Measurements from ENCODE around the gene PRKCA. TPM values are rescaled to one million over a fixed set of nuclear protein-coding genes. Genes with fewer than 3 reads are reported as not detected.
A peak's percentile ranks its signal among the peaks of the same experiment; 100 is the strongest.

Gene PRKCA
- total RNA-seq, 2 donors from 2014 or later = 6.5 to 6.6 TPM

- intact Hi-C loops (cut with DNase I) = loop anchor here (5.0 kb wide), 1 partner anchor 164 kb away; no protein-coding TSS in a partner anchor
Measured at GRCh38 chr17:66733759-66734158, 431.3 kb downstream of the PRKCA start.

GRCh38 chr17:66734186-66734943 is 432.0 kb downstream of the PRKCA start:
- intact Hi-C loops (cut with DNase I) = loop anchor here (5.0 kb wide), 1 partner anchor 163 kb away; no protein-coding TSS in a partner anchor
- no peaks in the 10 kb centered on the region for H3K4me1 ChIP-seq
- no peaks in the 10 kb centered on the region for H3K9me3 ChIP-seq
- no peak overlapping the region for H3K4me3 ChIP-seq
- H3K27me3 ChIP-seq = no peaks in the 10 kb centered on the region
- DNase-seq = no peak
- no peaks in the 10 kb centered on the region for H3K36me3 ChIP-seq (replicated peaks in 1 of 2; ENCODE audit: insufficient read depth in 1 of 2, low read depth in 2 of 2)
- no peak for ATAC-seq
- H3K27ac ChIP-seq = no peak overlapping the region
- WGBS, 2 donors = 77 to 89% methylated on average over 8 of the region's 8 CpGs
- TF ChIP-seq POLR2A (IDR thresholded peaks at IDR 0.05) (no peak), CTCF (IDR thresholded peaks at IDR 0.05) (no peak)

More at GRCh38 chr17:66733759-66734158, 431.3 kb downstream of the PRKCA start:
- no peaks in the 10 kb centered on the region for H3K27me3 ChIP-seq
- no peaks in the 10 kb centered on the region for H3K9me3 ChIP-seq
- DNase-seq = no peak
- WGBS, 2 donors = 88 to 92% methylated on average over 2 of the region's 2 CpGs
- ATAC-seq = no peak
- TF ChIP-seq CTCF (IDR thresholded peaks at IDR 0.05) = no peak
- no peak for TF ChIP-seq POLR2A (IDR thresholded peaks at IDR 0.05)
- no peaks in the 10 kb centered on the region for H3K36me3 ChIP-seq (replicated peaks in 1 of 2; ENCODE audit: insufficient read depth in 1 of 2, low read depth in 2 of 2)
- H3K4me1 ChIP-seq = no peaks in the 10 kb centered on the region
- no peak overlapping the region for H3K27ac ChIP-seq
- H3K4me3 ChIP-seq = no peak overlapping the region

- Histone ChIP-seq H3K27ac (no peak overlapping the region), H3K4me1 (no peaks in the 10 kb centered on the region), H3K9me3 (no peaks in the 10 kb centered on the region), H3K36me3 (replicated peaks in 1 of 2; ENCODE audit: insufficient read depth in 1 of 2, low read depth in 2 of 2) (no peaks in the 10 kb centered on the region), H3K4me3 (no peak overlapping the region), H3K27me3 (no peaks in the 10 kb centered on the region)
- DNase-seq (peak in 3 of 4 donors; percentile 42 to 56 (median 43)), ATAC-seq (no peak)
- TF ChIP-seq CTCF (IDR thresholded peaks at IDR 0.05) (peak in 1 of 7 experiments; percentile 14), POLR2A (IDR thresholded peaks at IDR 0.05) (no peak)
- intact Hi-C loops (cut with DNase I) = no loop called here
- 64 to 87% methylated on average over 12 of the region's 12 CpGs for WGBS, 2 donors
Measured at GRCh38 chr17:66737524-66737923, 435.1 kb downstream of the PRKCA start.

GRCh38 chr17:66738301-66738700 is 435.9 kb downstream of the PRKCA start:
- no peaks in the 10 kb centered on the region for H3K4me1 ChIP-seq
- ATAC-seq (no peak), DNase-seq (no peak)
- WGBS, 2 donors = 70 to 88% methylated on average over 4 of the region's 4 CpGs
- no peaks in the 10 kb centered on the region for H3K9me3 ChIP-seq
- TF ChIP-seq POLR2A (IDR thresholded peaks at IDR 0.05) (no peak), CTCF (IDR thresholded peaks at IDR 0.05) (no peak)
- intact Hi-C loops (cut with DNase I) = no loop called here
- no peak overlapping the region for H3K4me3 ChIP-seq
- H3K36me3 ChIP-seq (replicated peaks in 1 of 2; ENCODE audit: insufficient read depth in 1 of 2, low read depth in 2 of 2) = no peaks in the 10 kb centered on the region
- H3K27me3 ChIP-seq = no peaks in the 10 kb centered on the region
- no peak overlapping the region for H3K27ac ChIP-seq

- H3K4me1 ChIP-seq = no peaks in the 10 kb centered on the region
- H3K4me3 ChIP-seq = no peak overlapping the region
- TF ChIP-seq POLR2A (IDR thresholded peaks at IDR 0.05) = no peak
- intact Hi-C loops (cut with DNase I) = no loop called here
- no peaks in the 10 kb centered on the region for H3K9me3 ChIP-seq
- H3K36me3 ChIP-seq (replicated peaks in 1 of 2; ENCODE audit: insufficient read depth in 1 of 2, low read depth in 2 of 2) = no peaks in the 10 kb centered on the region
- DNase-seq = no peak
- 81% methylated on average over 8 of the region's 8 CpGs for WGBS, 2 donors
- no peak overlapping the region for H3K27ac ChIP-seq
- no peaks in the 10 kb centered on the region for H3K27me3 ChIP-seq
- ATAC-seq = no peak
Measured at GRCh38 chr17:66739553-66739952, 437.1 kb downstream of the PRKCA start.
